ENCODE data around the gene OR9A2.

Gene OR9A2

DNA sequence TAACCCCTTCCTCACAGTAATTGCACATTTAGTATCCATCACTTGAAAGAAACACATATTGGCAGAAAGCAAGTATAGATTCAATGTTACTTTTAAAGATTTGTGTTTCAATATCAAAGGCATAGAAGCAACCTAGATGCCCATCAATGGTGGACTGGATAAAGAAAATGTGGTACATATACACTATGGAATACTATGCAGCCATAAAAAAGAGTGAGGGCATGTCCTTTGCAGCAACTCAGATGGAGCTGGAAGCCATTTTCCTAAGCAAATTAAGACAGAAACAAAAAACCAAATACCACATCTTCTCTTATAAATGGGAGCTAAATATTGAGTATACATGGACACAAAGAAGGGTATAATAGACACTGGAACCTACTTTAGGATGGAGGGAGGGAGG, 28.8 kb upstream of the OR9A2 start:
- TF ChIP-seq, protein P1, sequence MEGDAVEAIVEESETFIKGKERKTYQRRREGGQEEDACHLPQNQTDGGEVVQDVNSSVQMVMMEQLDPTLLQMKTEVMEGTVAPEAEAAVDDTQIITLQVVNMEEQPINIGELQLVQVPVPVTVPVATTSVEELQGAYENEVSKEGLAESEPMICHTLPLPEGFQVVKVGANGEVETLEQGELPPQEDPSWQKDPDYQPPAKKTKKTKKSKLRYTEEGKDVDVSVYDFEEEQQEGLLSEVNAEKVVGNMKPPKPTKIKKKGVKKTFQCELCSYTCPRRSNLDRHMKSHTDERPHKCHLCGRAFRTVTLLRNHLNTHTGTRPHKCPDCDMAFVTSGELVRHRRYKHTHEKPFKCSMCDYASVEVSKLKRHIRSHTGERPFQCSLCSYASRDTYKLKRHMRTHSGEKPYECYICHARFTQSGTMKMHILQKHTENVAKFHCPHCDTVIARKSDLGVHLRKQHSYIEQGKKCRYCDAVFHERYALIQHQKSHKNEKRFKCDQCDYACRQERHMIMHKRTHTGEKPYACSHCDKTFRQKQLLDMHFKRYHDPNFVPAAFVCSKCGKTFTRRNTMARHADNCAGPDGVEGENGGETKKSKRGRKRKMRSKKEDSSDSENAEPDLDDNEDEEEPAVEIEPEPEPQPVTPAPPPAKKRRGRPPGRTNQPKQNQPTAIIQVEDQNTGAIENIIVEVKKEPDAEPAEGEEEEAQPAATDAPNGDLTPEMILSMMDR (IDR thresholded peaks at IDR 0.05; ENCODE audit: low read depth, low read length, missing control alignments), result no peak
- in situ Hi-C loops (cut with HindIII; ENCODE audit: low sequenced_read_pairs), result no loop called here
- no peak for DNase-seq (ENCODE audit: low read depth)
- H3K4me3 ChIP-seq (ENCODE audit: low read depth, low read length), result no peak overlapping the region

DNA sequence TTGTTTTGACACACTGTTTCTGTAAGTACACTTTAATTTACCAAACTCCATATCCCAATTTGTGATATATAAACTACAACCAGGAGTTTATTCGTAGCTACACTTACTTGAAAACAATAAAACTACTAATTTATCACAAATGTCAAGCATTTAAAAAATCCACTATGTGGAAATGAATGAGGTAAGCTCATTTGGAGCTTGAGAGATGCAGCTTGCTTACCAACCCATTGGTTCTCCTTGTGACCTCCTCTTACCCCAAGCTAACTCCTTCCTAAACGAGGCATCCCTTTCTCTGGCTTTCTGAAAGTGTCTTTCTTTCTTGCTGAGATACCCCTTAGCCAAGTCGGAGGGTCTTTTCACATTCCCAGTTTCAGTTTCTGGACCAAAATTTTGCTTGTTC, 27.7 kb upstream of the OR9A2 start:
- no peak overlapping the region for H3K4me3 ChIP-seq (ENCODE audit: low read depth, low read length)
- DNase-seq (ENCODE audit: low read depth), result no peak
- in situ Hi-C loops (cut with HindIII; ENCODE audit: low sequenced_read_pairs), result no loop called here
- TF ChIP-seq, protein P1 (IDR thresholded peaks at IDR 0.05; ENCODE audit: low read depth, low read length, missing control alignments), result no peak

DNA sequence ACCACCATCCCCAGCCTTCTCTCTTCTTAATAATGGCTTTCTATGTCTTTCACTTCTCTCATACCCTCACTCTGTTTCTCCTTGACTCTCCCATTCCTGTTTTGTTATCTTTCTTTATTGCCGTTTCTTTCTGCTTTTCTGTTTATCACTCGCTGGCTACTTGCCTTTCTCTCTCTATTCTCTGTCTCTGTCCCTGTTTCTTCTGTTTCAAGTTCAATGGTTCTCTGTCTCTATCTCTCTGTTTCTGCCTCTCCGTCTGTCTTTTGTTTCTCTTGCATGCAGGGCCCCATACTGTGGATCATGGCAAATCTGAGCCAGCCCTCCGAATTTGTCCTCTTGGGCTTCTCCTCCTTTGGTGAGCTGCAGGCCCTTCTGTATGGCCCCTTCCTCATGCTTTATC, 25.1 kb upstream of the OR9A2 start, which contains the start of gene OR6V1:
Gene OR6V1, plus strand, starts transcription at position 301 of the 400 bp plus-strand sequence. Its CDS starts 0 bp downstream, at position 301.
- in situ Hi-C loops (cut with HindIII; ENCODE audit: low sequenced_read_pairs), result no loop called here
- TF ChIP-seq, protein P1 (IDR thresholded peaks at IDR 0.05; ENCODE audit: low read depth, low read length, missing control alignments), result no peak
- DNase-seq (ENCODE audit: low read depth), result no peak
- no peak within 1 kb of the TSS for H3K4me3 ChIP-seq (ENCODE audit: low read depth, low read length)

DNA sequence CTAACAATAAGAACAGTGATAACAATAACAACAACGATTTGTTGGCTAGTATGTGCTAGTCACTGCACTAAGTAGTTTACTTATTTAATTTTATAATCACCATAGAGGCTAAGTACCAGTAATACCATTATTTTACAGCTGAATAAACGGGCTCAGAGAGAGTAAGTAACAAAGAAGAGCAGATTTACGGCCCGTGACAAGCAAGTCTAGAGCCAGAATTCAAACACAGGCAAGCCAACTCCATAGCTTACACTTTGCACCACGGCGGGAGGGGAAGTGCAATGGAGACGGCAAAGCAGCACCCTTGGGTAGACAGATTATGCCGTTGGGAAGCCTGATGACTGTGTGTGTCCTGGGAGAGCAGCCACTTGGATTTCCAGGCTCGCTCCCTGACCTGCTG, 24.0 kb upstream of the OR9A2 start:
- H3K4me3 ChIP-seq (ENCODE audit: low read depth, low read length), result no peak overlapping the region
- TF ChIP-seq, protein P1 (IDR thresholded peaks at IDR 0.05; ENCODE audit: low read depth, low read length, missing control alignments), result no peak
- no peak for DNase-seq (ENCODE audit: low read depth)
- in situ Hi-C loops (cut with HindIII; ENCODE audit: low sequenced_read_pairs), result no loop called here

DNA sequence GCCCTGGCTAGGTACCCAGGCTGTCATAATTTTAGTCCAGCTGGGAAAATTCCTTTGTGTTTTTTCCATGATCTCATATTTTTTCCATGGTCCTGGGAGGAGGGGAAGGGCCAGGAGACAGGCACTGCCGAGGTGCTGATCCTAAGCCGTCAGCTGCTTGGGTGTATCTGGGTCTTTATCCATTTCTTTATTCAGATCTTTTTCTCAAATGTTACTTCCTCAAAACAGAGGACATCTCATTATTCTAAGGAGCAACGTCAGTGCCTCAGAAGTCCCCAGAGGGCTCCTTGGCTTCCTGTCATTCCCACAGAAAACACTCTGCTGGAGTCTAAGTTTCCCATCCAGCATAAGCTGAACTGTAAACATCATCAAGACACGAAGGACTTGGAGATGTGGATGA, 22.4 kb upstream of the OR9A2 start:
- TF ChIP-seq, protein P1 (IDR thresholded peaks at IDR 0.05; ENCODE audit: low read depth, low read length, missing control alignments), result no peak
- no peak overlapping the region for H3K4me3 ChIP-seq (ENCODE audit: low read depth, low read length)
- no peak for DNase-seq (ENCODE audit: low read depth)
- in situ Hi-C loops (cut with HindIII; ENCODE audit: low sequenced_read_pairs), result no loop called here

DNA sequence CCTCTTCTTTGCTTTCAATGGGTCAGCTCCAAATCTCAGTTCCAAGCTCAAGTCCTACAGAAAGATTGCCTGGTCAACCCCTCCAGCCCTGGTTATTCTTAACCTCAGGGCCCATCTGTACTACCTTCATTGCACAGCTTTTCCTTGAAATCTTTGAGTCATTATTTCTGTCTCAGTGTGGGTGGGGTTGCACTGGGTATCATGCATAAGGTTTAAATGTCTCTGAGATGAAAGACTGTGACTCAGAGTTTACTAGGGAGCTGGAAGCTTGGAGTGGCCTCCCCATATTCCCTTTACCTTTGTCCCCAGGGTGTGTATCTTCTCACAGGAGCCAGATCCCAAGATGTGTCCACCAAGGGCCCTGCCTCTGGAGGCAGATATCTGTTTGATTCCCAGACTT, 21.9 kb upstream of the OR9A2 start:
- in situ Hi-C loops (cut with HindIII; ENCODE audit: low sequenced_read_pairs), result no loop called here
- no peak overlapping the region for H3K4me3 ChIP-seq (ENCODE audit: low read depth, low read length)
- DNase-seq (ENCODE audit: low read depth), result no peak
- TF ChIP-seq, protein P1 (IDR thresholded peaks at IDR 0.05; ENCODE audit: low read depth, low read length, missing control alignments), result no peak

DNA sequence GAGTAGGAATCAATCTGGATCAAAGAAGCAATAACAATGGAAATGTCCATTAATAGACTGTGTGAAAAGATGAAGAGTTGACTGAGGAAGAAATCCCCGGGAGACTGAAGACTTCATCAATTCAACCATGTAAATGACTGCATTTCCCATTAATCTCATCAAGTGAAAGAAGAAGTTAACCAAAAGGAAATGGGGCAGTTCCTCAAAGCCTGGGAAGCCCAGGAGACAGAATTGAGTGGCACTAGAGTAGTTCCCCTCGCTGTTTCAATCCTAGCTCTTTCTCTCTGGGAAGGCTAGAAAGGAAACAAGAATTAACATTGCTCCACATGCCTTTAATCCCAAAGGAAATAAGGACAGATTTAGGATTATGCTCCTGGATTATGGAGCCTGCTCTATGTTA, 20.4 kb upstream of the OR9A2 start:
- in situ Hi-C loops (cut with HindIII; ENCODE audit: low sequenced_read_pairs), result no loop called here
- TF ChIP-seq, protein P1 (IDR thresholded peaks at IDR 0.05; ENCODE audit: low read depth, low read length, missing control alignments), result no peak
- DNase-seq (ENCODE audit: low read depth), result no peak
- H3K4me3 ChIP-seq (ENCODE audit: low read depth, low read length), result no peak overlapping the region
